Activated effector memory CD4-positive, alpha-beta T cell treated with anti-CD3 and anti-CD28 coated beads, Interleukin-2, amount 50 U/mL, for 16 hours (primary cell): ENCODE measurements around the gene PPP4R3A.
"Not testable (repeated sequence)": the region's sequence is repeated elsewhere in the genome, so short reads cannot be mapped to it uniquely, and the experiment has no call there.

Source experiments
- DNase-seq: peaks from one replicate; pipeline ENCODE4 v3.0.0-alpha.2; 2020

The PPP4R3A gene

GRCh38 chr14:91428931-91429330 lies 81.2 kb downstream of the PPP4R3A start:
- DNase-seq: not testable (repeated sequence)

GRCh38 chr14:91425531-91425944 lies 84.6 kb downstream of the PPP4R3A start:
- not testable (repeated sequence) for DNase-seq

GRCh38 chr14:91424813-91425530 lies 85.1 kb downstream of the PPP4R3A start:
- no peak for DNase-seq

GRCh38 chr14:91420686-91421085 lies 89.4 kb downstream of the PPP4R3A start:
- DNase-seq: no peak

- no peak for DNase-seq
These were observed 90.7 kb downstream of the PPP4R3A start for GRCh38 chr14:91419451-91419850.

GRCh38 chr14:91419044-91419397 lies 91.1 kb downstream of the PPP4R3A start:
- no peak for DNase-seq

GRCh38 chr14:91418387-91419043 lies 91.6 kb downstream of the PPP4R3A start:
- DNase-seq: peak; percentile 94

GRCh38 chr14:91417983-91418386 lies 92.1 kb downstream of the PPP4R3A start:
- peak; percentile 89 for DNase-seq

- DNase-seq: peak; percentile 93
These were observed 92.8 kb downstream of the PPP4R3A start, which contains the start of gene CCDC88C for GRCh38 chr14:91417120-91417982. Gene CCDC88C (minus strand): TSS chr14:91417820. CDS start chr14:91417690, 130 bp downstream.

GRCh38 chr14:91416744-91417119 lies 93.4 kb downstream of the PPP4R3A start:
- peak; percentile 77 for DNase-seq

GRCh38 chr14:91415794-91416743 lies 94.0 kb downstream of the PPP4R3A start:
- DNase-seq: peak; percentile 87

- DNase-seq: no peak
These were observed 95.7 kb downstream of the PPP4R3A start for GRCh38 chr14:91414475-91414833.

- DNase-seq: peak; percentile 86
These were observed 96.3 kb downstream of the PPP4R3A start for GRCh38 chr14:91413547-91414474.

GRCh38 chr14:91412939-91413338 lies 97.2 kb downstream of the PPP4R3A start:
- DNase-seq: no peak

- peak; percentile 65 for DNase-seq
These were observed 99.2 kb downstream of the PPP4R3A start for GRCh38 chr14:91410771-91411536.

- peak; percentile 67 for DNase-seq
These were observed 100.0 kb downstream of the PPP4R3A start for GRCh38 chr14:91409928-91410718.

- peak; percentile 50 for DNase-seq
These were observed 100.9 kb downstream of the PPP4R3A start for GRCh38 chr14:91409240-91409639.
